Esophagus squamous epithelium (tissue), 5 donors: Measurements from ENCODE around the gene CDH16. TPM values are rescaled to one million over a fixed set of nuclear protein-coding genes. Genes with fewer than 3 reads are reported as not detected.

ENCODE experiments used
- DNase-seq: peaks from one replicate; lab custom pipeline; 2025; lab: John Stamatoyannopoulos, UW
- H3K27ac ChIP-seq, 4 donors: fragments of 200-600 bp; sonication (generic); one replicate each; pipeline ENCODE4 v1.5.1; 2016 to 2019; ENCODE audit warnings: mild to moderate bottlenecking in 1 of 4
- H3K27me3 ChIP-seq, 4 donors: fragments of 200-600 bp; sonication (generic); 1 replicate in 3 of 4; 2 replicates in 1 of 4; pipeline versions ENCODE4 v1.5.1 to v1.6.0; 2017 to 2021; ENCODE audit warnings: antibody characterized with exemption in 1 of 4
- H3K36me3 ChIP-seq, 3 donors: fragments of 200-600 bp; sonication (generic); one replicate each; pipeline ENCODE4 v1.5.1; 2016 to 2019
- H3K4me1 ChIP-seq, 3 donors: fragments of 200-600 bp; sonication (generic); one replicate each; pipeline ENCODE4 v1.5.1; 2017 to 2019
- H3K4me3 ChIP-seq, 4 donors: fragments of 200-600 bp; sonication (generic); 1 replicate in 3 of 4; 2 replicates in 1 of 4; pipeline ENCODE4 v1.5.1; 2016 to 2019; ENCODE audit warnings: mild to moderate bottlenecking in 2 of 4, moderate library complexity in 1 of 4
- H3K9me3 ChIP-seq, 3 donors: fragments of 200-600 bp; sonication (generic); one replicate each; pipeline ENCODE4 v1.5.1; 2016 to 2019
- CTCF ChIP-seq, 6 experiments: fragments of 450-650 bp in 4 of 6; fragments of 200-600 bp in 2 of 6; sonication (generic) in 2 of 6; IDR thresholded peaks; one replicate each; pipeline ENCODE4 v1.5.1; 2016 to 2019; ENCODE audit warnings: antibody characterized with exemption in 6 of 6, mild to moderate bottlenecking in 4 of 6, moderate library complexity in 4 of 6
- POLR2A ChIP-seq, 4 donors: fragments of 450-650 bp; IDR thresholded peaks; one replicate each; pipeline ENCODE4 v1.6.1; 2017; ENCODE audit warnings: antibody characterized with exemption in 4 of 4, mild to moderate bottlenecking in 4 of 4, moderate library complexity in 3 of 4
- WGBS, 2 donors: methylation state at CpG; one replicate each; pipeline ENCODE4 v1.1.5; 2018; 5-methylcytosine and 5-hydroxymethylcytosine counted together
- intact Hi-C: fragments of 100-400 bp; cut with DNase I; formaldehyde crosslinking; loops from one replicate; pipeline ENCODE4 v1.15.0; 2022
- total RNA-seq, 4 donors: library from RNA; depleted of rRNA; stranded (reverse); fragments of >200 nt; gene quantifications; one replicate each; pipeline ENCODE4 v1.1.0, GENCODE V29; 2016
- donor health status: DM: yes; HTN: yes; CAD: no.

CDH16 gene
- total RNA-seq, 4 donors from 2014 or later: 1.9 to 6.3 (median 4.1) TPM

GRCh38 chr16:66903544-66904427 is 14.9 kb downstream of the CDH16 start:
- Histone ChIP-seq H3K36me3 (no peaks in the 10 kb centered on the region), H3K27ac (peak overlapping the region; percentile 68 to 93 (median 90)), H3K4me1 (peaks cover 47 to 98% (median 69%) of the 10 kb centered on the region in 3 donors), H3K9me3 (no peaks in the 10 kb centered on the region), H3K4me3 (no peak overlapping the region), H3K27me3 (no peaks in the 10 kb centered on the region)
- DNase-seq: no peak
- 36% methylated on average over 5 of the region's 11 CpGs; no CpG with 5 or more reads in 1 of the 2 donors for WGBS, 2 donors
- TF ChIP-seq POLR2A (IDR thresholded peaks at IDR 0.05) (no peak), CTCF (IDR thresholded peaks at IDR 0.05) (no peak)
- intact Hi-C loops: no loop called here

- Histone ChIP-seq H3K4me1 (peaks cover 48 to 100% (median 76%) of the 10 kb centered on the region in 3 donors), H3K9me3 (no peaks in the 10 kb centered on the region), H3K4me3 (no peak overlapping the region), H3K27me3 (no peaks in the 10 kb centered on the region), H3K36me3 (no peaks in the 10 kb centered on the region), H3K27ac (peak overlapping the region; percentile 68 to 93 (median 90))
- TF ChIP-seq POLR2A (IDR thresholded peaks at IDR 0.05) (no peak), CTCF (IDR thresholded peaks at IDR 0.05) (peak in 1 of 6 experiments; percentile 30)
- no peak for DNase-seq
- intact Hi-C loops: no loop called here
- whole genome bisulfite sequencing, 2 donors: 58 to 60% methylated on average over 2 to 12 of the region's 14 CpGs
These were observed 15.8 kb downstream of the CDH16 start for GRCh38 chr16:66902648-66903543.

DNA sequence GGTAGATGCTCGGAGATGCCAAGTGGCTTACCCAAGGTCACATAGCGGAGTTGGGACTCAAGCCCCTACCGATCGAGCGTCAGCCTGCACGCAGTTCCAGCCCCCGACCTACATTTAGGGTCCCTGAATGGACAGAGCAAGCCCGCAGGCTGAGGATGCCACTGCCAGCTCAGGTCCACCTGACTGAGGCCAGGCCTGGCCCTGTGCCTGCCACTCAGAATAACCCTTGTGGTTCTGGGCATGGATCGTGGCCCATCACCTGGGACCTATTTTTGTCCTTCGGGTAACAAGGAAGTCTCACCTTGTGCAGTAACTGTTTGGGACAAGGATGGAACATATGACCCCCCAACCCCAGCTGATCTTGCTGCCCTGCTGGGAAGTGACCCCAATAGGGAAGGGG is 17.1 kb downstream of the CDH16 start:
- WGBS, 2 donors: 87 to 98% methylated on average over 6 to 8 of the region's 10 CpGs
- peak overlapping the region; percentile 80 to 93 (median 90) for H3K27ac ChIP-seq
- no peaks in the 10 kb centered on the region for H3K9me3 ChIP-seq
- H3K27me3 ChIP-seq: no peaks in the 10 kb centered on the region
- no peak overlapping the region for H3K4me3 ChIP-seq
- DNase-seq: no peak
- intact Hi-C loops: no loop called here
- H3K36me3 ChIP-seq: no peaks in the 10 kb centered on the region
- TF ChIP-seq POLR2A (IDR thresholded peaks at IDR 0.05) (no peak), CTCF (IDR thresholded peaks at IDR 0.05) (no peak)
- H3K4me1 ChIP-seq: peaks cover 52 to 100% (median 83%) of the 10 kb centered on the region in 3 donors

- Histone ChIP-seq H3K27me3 (no peaks in the 10 kb centered on the region), H3K4me3 (no peak overlapping the region), H3K9me3 (no peaks in the 10 kb centered on the region), H3K27ac (peak overlapping the region; percentile 80 to 93 (median 90)), H3K36me3 (no peaks in the 10 kb centered on the region), H3K4me1 (peaks cover 57 to 100% (median 86%) of the 10 kb centered on the region in 3 donors)
- no peak for TF ChIP-seq CTCF (IDR thresholded peaks at IDR 0.05)
- TF ChIP-seq POLR2A (IDR thresholded peaks at IDR 0.05): no peak
- intact Hi-C loops: no loop called here
- DNase-seq: no peak
- WGBS, 2 donors: 34 to 38% methylated on average over 3 to 5 of the region's 7 CpGs
These were observed 17.8 kb downstream of the CDH16 start for GRCh38 chr16:66900721-66901441.
